ENCODE results near the gene AKAP1. TPM values are rescaled to one million over a fixed set of nuclear protein-coding genes. Genes with fewer than 3 reads are reported as not detected.

AKAP1 gene
- total RNA-seq, 6 experiments from 2014 or later = 31.2 to 58.5 (median 43.1) TPM

DNA sequence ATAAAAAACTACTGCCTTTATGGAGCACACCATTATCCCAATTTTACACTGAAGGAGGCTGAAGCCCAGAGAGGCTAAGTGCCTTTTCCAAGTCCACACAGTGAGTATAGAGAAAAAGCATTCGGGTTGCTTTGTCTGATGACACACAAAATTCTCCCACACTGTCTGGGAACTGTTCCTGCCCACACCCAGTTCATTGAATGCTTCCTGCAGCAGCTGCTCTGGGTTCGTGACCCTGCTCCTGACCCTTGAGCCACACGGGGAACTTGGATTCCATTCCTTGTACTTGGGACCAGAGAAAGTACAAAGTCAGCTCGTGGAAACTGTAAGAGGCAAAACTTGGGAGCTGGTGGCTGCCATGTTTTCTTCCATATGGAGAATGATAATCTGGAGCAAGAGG, 57.9 kb downstream of the AKAP1 start:
- TF ChIP-seq POLR2A (IDR thresholded peaks at IDR 0.05) = no peak
- TF ChIP-seq CTCF (IDR thresholded peaks at IDR 0.05) = no peak

GRCh38 chr17:57143361-57143760, 58.3 kb downstream of the AKAP1 start:
- ATAC-seq (no peak), DNase-seq (no peak)
- H3K4me3 ChIP-seq = no peak overlapping the region
- H3K9me3 ChIP-seq = no peaks in the 10 kb centered on the region
- no CpG with 5 or more reads among the region's 2 CpGs for WGBS (ENCODE audit: insufficient coverage, low coverage, low lambda C conversion rate, missing lambda C conversion rate)
- intact Hi-C loops (cut with DNase I) = no loop called here
- H3K27me3 ChIP-seq = no peaks in the 10 kb centered on the region
- no peak overlapping the region for H3K27ac ChIP-seq
- H3K36me3 ChIP-seq = no peaks in the 10 kb centered on the region
- TF ChIP-seq POLR2A (IDR thresholded peaks at IDR 0.05) (no peak), CTCF (IDR thresholded peaks at IDR 0.05) (no peak)
- H3K4me1 ChIP-seq = no peaks in the 10 kb centered on the region

More for the DNA sequence above, 57.9 kb downstream of the AKAP1 start:
- no peak overlapping the region for H3K27ac ChIP-seq
- H3K36me3 ChIP-seq = no peaks in the 10 kb centered on the region
- no peak overlapping the region for H3K4me3 ChIP-seq
- no peaks in the 10 kb centered on the region for H3K27me3 ChIP-seq
- ATAC-seq (no peak), DNase-seq (no peak)
- 53% methylated on average over 2 of the region's 4 CpGs for WGBS (ENCODE audit: insufficient coverage, low coverage, low lambda C conversion rate, missing lambda C conversion rate)
- intact Hi-C loops (cut with DNase I) = no loop called here
- H3K4me1 ChIP-seq = no peaks in the 10 kb centered on the region
- H3K9me3 ChIP-seq = no peaks in the 10 kb centered on the region

DNA sequence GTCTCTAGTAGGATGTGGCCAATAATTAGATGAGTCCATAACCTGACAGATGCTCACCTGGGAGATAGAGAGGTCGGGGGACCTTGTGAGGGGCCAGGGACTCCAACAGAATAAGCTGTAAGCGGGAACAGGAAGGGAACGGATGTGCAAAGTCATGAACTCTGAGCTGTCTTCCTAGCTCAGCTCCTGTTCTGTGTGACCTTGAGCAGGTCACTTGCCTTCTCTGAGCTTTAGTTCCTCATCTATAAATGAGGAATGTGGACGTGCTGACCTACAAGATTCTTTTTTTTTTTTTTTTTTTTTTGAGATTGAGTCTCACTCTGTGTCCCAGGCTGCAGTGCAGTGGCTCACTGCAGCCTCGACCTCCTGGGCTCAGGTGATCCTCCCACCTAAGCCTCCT, 58.9 kb downstream of the AKAP1 start:
- no peak overlapping the region for H3K4me3 ChIP-seq
- H3K27ac ChIP-seq = no peak overlapping the region
- no peak for TF ChIP-seq POLR2A (IDR thresholded peaks at IDR 0.05)
- no peak for TF ChIP-seq CTCF (IDR thresholded peaks at IDR 0.05)
- no peaks in the 10 kb centered on the region for H3K36me3 ChIP-seq
- H3K27me3 ChIP-seq = no peaks in the 10 kb centered on the region
- intact Hi-C loops (cut with DNase I) = no loop called here
- H3K4me1 ChIP-seq = no peaks in the 10 kb centered on the region
- H3K9me3 ChIP-seq = no peaks in the 10 kb centered on the region
- WGBS (ENCODE audit: insufficient coverage, low coverage, low lambda C conversion rate, missing lambda C conversion rate) = 60% methylated on average over 5 of the region's 5 CpGs
- ATAC-seq (no peak), DNase-seq (no peak)

- intact Hi-C loops (cut with DNase I) = no loop called here
- no peaks in the 10 kb centered on the region for H3K36me3 ChIP-seq
- no peaks in the 10 kb centered on the region for H3K27me3 ChIP-seq
- TF ChIP-seq POLR2A (IDR thresholded peaks at IDR 0.05) (no peak), CTCF (IDR thresholded peaks at IDR 0.05) (no peak)
- H3K4me3 ChIP-seq = no peak overlapping the region
- ATAC-seq (no peak), DNase-seq (no peak)
- H3K27ac ChIP-seq = no peak overlapping the region
- 16% methylated on average over 3 of the region's 7 CpGs for WGBS (ENCODE audit: insufficient coverage, low coverage, low lambda C conversion rate, missing lambda C conversion rate)
- no peaks in the 10 kb centered on the region for H3K4me1 ChIP-seq
- no peaks in the 10 kb centered on the region for H3K9me3 ChIP-seq
Measured at GRCh38 chr17:57144567-57144966, 59.5 kb downstream of the AKAP1 start.

DNA sequence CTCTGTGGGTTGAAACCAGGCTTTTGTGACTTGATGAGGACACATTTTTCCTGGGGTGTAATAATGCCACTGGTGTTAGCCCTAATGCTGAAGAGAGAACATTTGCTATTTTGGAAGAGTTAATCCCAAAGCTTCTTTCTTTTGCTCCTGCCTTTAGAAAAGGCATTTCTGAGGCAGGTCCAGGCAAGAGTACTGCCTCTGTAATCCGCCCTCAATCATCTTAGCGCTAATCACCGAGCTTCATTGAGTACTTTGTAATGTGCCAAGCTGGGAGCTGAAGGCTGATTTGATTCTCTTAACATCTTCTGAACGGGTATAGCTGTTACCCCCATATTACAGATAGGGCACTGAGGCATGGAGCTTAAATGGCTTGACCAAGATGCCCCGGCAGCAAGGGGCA, 60.3 kb downstream of the AKAP1 start:
- no peak overlapping the region for H3K27ac ChIP-seq
- DNase-seq = no peak
- no peak overlapping the region for H3K4me3 ChIP-seq
- H3K4me1 ChIP-seq = no peaks in the 10 kb centered on the region
- intact Hi-C loops (cut with DNase I) = no loop called here
- no peak for TF ChIP-seq POLR2A (IDR thresholded peaks at IDR 0.05)
- TF ChIP-seq CTCF (IDR thresholded peaks at IDR 0.05) = no peak
- H3K27me3 ChIP-seq = no peaks in the 10 kb centered on the region
- no peaks in the 10 kb centered on the region for H3K36me3 ChIP-seq
- WGBS (ENCODE audit: insufficient coverage, low coverage, low lambda C conversion rate, missing lambda C conversion rate) = 78% methylated on average over 4 of the region's 5 CpGs
- no peaks in the 10 kb centered on the region for H3K9me3 ChIP-seq
- no peak for ATAC-seq

Measured in right lobe of liver (tissue), 6 donors.